Common myeloid progenitor, CD34-positive (primary cell): ENCODE results near the gene P4HTM.
A peak's percentile ranks its signal among the peaks of the same experiment; 100 is the strongest.

Experiments
- CTCF ChIA-PET: fragments of 350-600 bp; sonication (Branson Sonifier 250); formaldehyde crosslinking; loops from one replicate; lab custom pipeline; 2021; ENCODE audit warnings: antibody characterized with exemption; lab: Charles Lee
- POLR2A ChIA-PET: fragments of 350-600 bp; sonication (Branson Sonifier 250); formaldehyde crosslinking; loops from one replicate; lab custom pipeline; 2021; ENCODE audit warnings: antibody characterized with exemption; lab: Charles Lee
- DNase-seq, 3 donors: peaks; one replicate each; pipeline versions ENCODE4 v3.0.0 to v3.0.0-alpha.2; 2013
- H3K27ac ChIP-seq, 2 experiments: 1 replicate in 1 of 2; 2 replicates in 1 of 2; pipeline ENCODE4 v1.7.0; 2013; ENCODE audit warnings: inconsistent platforms in 2 of 2, low read length in 2 of 2, mild to moderate bottlenecking in 2 of 2, low read depth in 1 of 2, moderate library complexity in 1 of 2; ENCODE audit not compliant: severe bottlenecking in 2 of 2, insufficient read depth in 1 of 2, poor library complexity in 1 of 2
- H3K27me3 ChIP-seq, 5 experiments: replicated peaks in 2 of 5; 1 replicate in 3 of 5; 2 replicates in 2 of 5; pipeline versions ENCODE4 v1.6.1 to v1.7.0; 2013; ENCODE audit warnings: low read length in 4 of 5, mild to moderate bottlenecking in 2 of 5, moderate library complexity in 2 of 5, inconsistent platforms in 1 of 5; ENCODE audit not compliant: insufficient read depth in 5 of 5, control insufficient read depth in 4 of 5
- H3K36me3 ChIP-seq, 4 experiments: 1 replicate in 2 of 4; 2 replicates in 2 of 4; pipeline versions ENCODE4 v1.6.1 to v1.7.0; 2013; ENCODE audit warnings: low read length in 3 of 4, control low read depth in 1 of 4, mild to moderate bottlenecking in 1 of 4; ENCODE audit not compliant: control insufficient read depth in 4 of 4, insufficient read depth in 4 of 4
- H3K4me1 ChIP-seq, 4 experiments: 1 replicate in 3 of 4; 2 replicates in 1 of 4; pipeline versions ENCODE4 v1.6.1 to v1.7.1; 2013; ENCODE audit warnings: low read length in 3 of 4, mild to moderate bottlenecking in 3 of 4, control low read depth in 1 of 4, inconsistent platforms in 1 of 4, moderate library complexity in 1 of 4; ENCODE audit not compliant: control insufficient read depth in 4 of 4, insufficient read depth in 4 of 4; ENCODE audit errors: control extremely low read depth in 1 of 4
- H3K4me3 ChIP-seq, 7 experiments: 1 replicate in 4 of 7; 2 replicates in 3 of 7; pipeline versions ENCODE4 v1.5.1 to v1.7.0; 2013; ENCODE audit warnings: mild to moderate bottlenecking in 7 of 7, low read length in 6 of 7, moderate library complexity in 6 of 7, inconsistent platforms in 2 of 7, low read depth in 2 of 7, control low read depth in 1 of 7; ENCODE audit not compliant: insufficient read depth in 4 of 7, control insufficient read depth in 1 of 7; ENCODE audit errors: extremely low read depth in 1 of 7
- H3K9me3 ChIP-seq, 5 experiments: 1 replicate in 4 of 5; 2 replicates in 1 of 5; pipeline versions ENCODE4 v1.6.1 to v1.7.1; 2013; ENCODE audit warnings: low read length in 4 of 5, mild to moderate bottlenecking in 2 of 5, inconsistent platforms in 1 of 5, low read depth in 1 of 5, moderate library complexity in 1 of 5; ENCODE audit not compliant: control insufficient read depth in 4 of 5, insufficient read depth in 2 of 5; ENCODE audit errors: control extremely low read depth in 1 of 5
- WGBS: methylation state at CpG from one replicate; pipeline ENCODE4 v1.1.5; 2013; ENCODE audit not compliant: insufficient coverage; 5-methylcytosine and 5-hydroxymethylcytosine counted together

Gene P4HTM

GRCh38 chr3:48990636-48991469 lies 812 bp downstream of the P4HTM start:
- H3K27ac ChIP-seq: peak overlapping the region; percentile 80 to 86
- H3K4me3 ChIP-seq: peak overlapping the region; percentile 59 to 95 (median 87)
- H3K9me3 ChIP-seq: no peaks in the 10 kb centered on the region
- WGBS: 1% methylated on average over 38 of the region's 40 CpGs
- POLR2A ChIA-PET: interaction anchor here (0.7 to 7.2 kb wide), 5 partner anchors 17 to 103 kb away, joined by 4 to 69 read pairs (median 10); partner anchors contain the start of genes DALRD3, NDUFAF3, QRICH1 and WDR6
- peaks cover 0 to 41% (median 36%) of the 10 kb centered on the region in 4 experiments for H3K4me1 ChIP-seq
- peaks cover 0 to 16% (median 13%) of the 10 kb centered on the region in 4 experiments for H3K36me3 ChIP-seq
- CTCF ChIA-PET: interaction anchor here (0.9 to 16.2 kb wide), 5 partner anchors 9 to 126 kb away, joined by 3 to 386 read pairs (median 6); partner anchors contain the start of genes DALRD3, NDUFAF3 and WDR6
- H3K27me3 ChIP-seq: no peaks in the 10 kb centered on the region
- peak in 2 of 3 donors; percentile 60 to 65 for DNase-seq

- DNase-seq: no peak
- ChIA-PET POLR2A (interaction anchor here (2.6 to 7.2 kb wide), 2 partner anchors 15 to 30 kb away, joined by 10 to 69 read pairs; partner anchors contain the start of genes NDUFAF3 and WDR6), CTCF (interaction anchor here (1.0 to 16.2 kb wide), 6 partner anchors 17 to 166 kb away, joined by 3 to 386 read pairs (median 5); partner anchors contain the start of genes DALRD3, NDUFAF3 and WDR6)
- peaks cover 0 to 41% (median 36%) of the 10 kb centered on the region in 4 experiments for H3K4me1 ChIP-seq
- H3K9me3 ChIP-seq: no peaks in the 10 kb centered on the region
- H3K4me3 ChIP-seq: peak overlapping the region in 1 of 7 experiments; percentile 95
- no peaks in the 10 kb centered on the region for H3K27me3 ChIP-seq
- H3K36me3 ChIP-seq: peaks cover 0 to 24% (median 12%) of the 10 kb centered on the region in 4 experiments
- 100% methylated on average over 2 of the region's 5 CpGs for WGBS
- no peak overlapping the region for H3K27ac ChIP-seq
Measured at GRCh38 chr3:48991851-48992545, 2.0 kb downstream of the P4HTM start.

GRCh38 chr3:48993834-48994233 lies 3.8 kb downstream of the P4HTM start:
- Histone ChIP-seq H3K4me3 (no peak overlapping the region), H3K36me3 (peaks cover 0 to 26% (median 14%) of the 10 kb centered on the region in 4 experiments), H3K27ac (no peak overlapping the region), H3K27me3 (no peaks in the 10 kb centered on the region), H3K9me3 (no peaks in the 10 kb centered on the region), H3K4me1 (peaks cover 0 to 40% (median 34%) of the 10 kb centered on the region in 4 experiments)
- POLR2A ChIA-PET: interaction anchor here (7.2 kb wide), 1 partner anchor 14 kb away, joined by 69 read pairs; the partner anchor contains the start of gene WDR6
- CTCF ChIA-PET: interaction anchor here (16.2 kb wide), 1 partner anchor 15 kb away, joined by 386 read pairs; the partner anchor contains the start of genes DALRD3 and WDR6
- peak in 2 of 3 donors; percentile 63 to 68 for DNase-seq

- no peaks in the 10 kb centered on the region for H3K9me3 ChIP-seq
- peaks cover 0 to 15% (median 13%) of the 10 kb centered on the region in 4 experiments for H3K4me1 ChIP-seq
- POLR2A ChIA-PET: interaction anchor here (2.3 to 2.4 kb wide), 2 partner anchors 10 to 25 kb away, joined by 8 to 9 read pairs; partner anchors contain the start of genes NDUFAF3 and WDR6
- no peak overlapping the region for H3K27ac ChIP-seq
- 97% methylated on average over 6 of the region's 8 CpGs for WGBS
- H3K36me3 ChIP-seq: peaks cover 0 to 27% (median 13%) of the 10 kb centered on the region in 4 experiments
- H3K4me3 ChIP-seq: no peak overlapping the region
- CTCF ChIA-PET: interaction anchor here (1.0 to 16.2 kb wide), 3 partner anchors 9 to 160 kb away, joined by 3 to 386 read pairs (median 10); partner anchors contain the start of genes DALRD3 and WDR6
- H3K27me3 ChIP-seq: no peaks in the 10 kb centered on the region
- no peak for DNase-seq
Measured at GRCh38 chr3:48996640-48997039, 6.6 kb downstream of the P4HTM start.

DNA sequence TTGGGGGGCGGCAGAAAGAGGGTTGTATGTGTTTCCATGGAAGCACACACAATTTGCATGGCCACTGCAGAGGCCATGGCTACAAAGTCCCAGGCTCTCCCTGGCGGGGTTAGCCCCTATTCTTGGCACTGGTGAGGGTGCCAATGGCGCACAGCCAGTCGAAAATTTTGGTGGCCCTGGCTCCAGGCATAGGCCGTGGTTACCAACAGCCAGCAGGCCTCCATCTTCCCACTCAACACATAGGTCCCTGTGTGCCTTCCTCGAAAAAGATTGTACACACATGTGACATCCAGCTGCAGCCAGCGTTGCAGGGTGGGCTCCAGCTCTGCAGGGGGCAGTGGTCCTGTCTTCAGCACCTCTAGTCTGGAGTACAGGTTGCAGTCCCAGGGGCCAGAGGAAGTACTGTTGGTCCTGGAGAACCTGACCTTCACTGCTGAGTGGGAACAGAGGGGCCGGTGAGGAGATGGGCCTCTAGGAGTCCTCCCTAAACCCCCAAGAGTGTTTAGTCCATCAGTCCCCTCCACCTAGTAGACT lies 7.1 kb downstream of the P4HTM start:
- Histone ChIP-seq H3K4me1 (peaks cover 0 to 12% (median 10%) of the 10 kb centered on the region in 4 experiments), H3K9me3 (no peaks in the 10 kb centered on the region), H3K4me3 (no peak overlapping the region), H3K27ac (no peak overlapping the region), H3K27me3 (no peaks in the 10 kb centered on the region), H3K36me3 (peaks cover 0 to 27% (median 13%) of the 10 kb centered on the region in 4 experiments)
- WGBS: 98% methylated on average over 7 of the region's 8 CpGs
- POLR2A ChIA-PET: interaction anchor here (2.3 to 2.4 kb wide), 2 partner anchors 10 to 25 kb away, joined by 8 to 9 read pairs; partner anchors contain the start of genes NDUFAF3 and WDR6
- CTCF ChIA-PET: interaction anchor here (2.3 to 16.2 kb wide), 2 partner anchors 10 to 12 kb away, joined by 10 to 386 read pairs; partner anchors contain the start of genes DALRD3 and WDR6
- DNase-seq: peak in 1 of 3 donors; percentile 41
